Fibroblast of villous mesenchyme (primary cell): ENCODE data around the gene THEMIS2. TPM values are rescaled to one million over a fixed set of nuclear protein-coding genes. Genes with fewer than 3 reads are reported as not detected.

Source experiments
- DNase-seq: peaks from one replicate; pipeline ENCODE4 v3.0.0-alpha.2; 2010; ENCODE audit warnings: low read depth
- H3K4me3 ChIP-seq: 2 replicates; pipeline ENCODE4 v1.5.1; 2011; ENCODE audit warnings: low read depth, mild to moderate bottlenecking, low read length
- CTCF ChIP-seq: IDR thresholded peaks from 2 replicates; pipeline ENCODE4 v1.5.1; 2012; ENCODE audit warnings: low read depth, mild to moderate bottlenecking, low read length; ENCODE audit not compliant: insufficient read depth
- total RNA-seq: library from RNA; depleted of rRNA; stranded (reverse); fragments of >200 nt; gene quantifications from 2 replicates; pipeline ENCODE4 v1.2.3, GENCODE V29; 2012

Gene THEMIS2
- total RNA-seq, 1 donor = 3.0 TPM

DNA sequence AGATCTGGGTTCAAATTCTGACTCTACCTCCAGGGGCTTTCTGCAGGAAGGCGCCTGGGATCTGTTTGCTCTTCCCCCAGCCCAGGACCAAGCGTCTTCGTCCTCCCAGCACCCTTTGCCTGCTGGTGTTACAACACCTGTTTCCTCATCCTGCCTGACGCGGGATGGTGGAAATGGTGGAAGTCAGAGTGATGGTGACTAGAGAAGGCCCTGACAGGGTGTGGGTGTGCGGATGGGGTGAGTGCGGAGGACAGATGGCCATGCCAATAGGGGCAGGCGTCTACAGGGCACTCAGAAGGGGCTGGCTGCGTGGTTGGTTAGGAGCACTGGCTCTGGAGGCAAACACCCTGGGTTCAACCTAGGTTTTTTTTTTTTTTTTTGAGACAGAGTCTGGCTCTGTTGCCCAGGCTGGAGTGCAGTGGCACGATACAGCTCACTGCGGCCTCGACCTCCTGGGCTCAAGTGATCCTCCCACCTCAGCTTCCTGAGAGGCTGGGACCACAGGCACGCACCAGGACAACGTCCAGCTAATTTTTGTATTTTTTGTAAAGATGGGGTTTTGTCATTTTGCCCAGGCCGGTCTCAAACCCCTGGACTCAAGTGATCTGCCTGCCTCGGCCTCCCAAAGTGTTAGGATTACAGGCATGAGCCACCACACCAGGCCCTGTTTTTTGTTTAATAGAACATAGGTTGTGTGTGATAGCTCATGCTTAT lies 1.5 kb downstream of the THEMIS2 start:
- H3K4me3 ChIP-seq = peak overlapping the region; percentile 82
- no peak for TF ChIP-seq CTCF
- DNase-seq = no peak

DNA sequence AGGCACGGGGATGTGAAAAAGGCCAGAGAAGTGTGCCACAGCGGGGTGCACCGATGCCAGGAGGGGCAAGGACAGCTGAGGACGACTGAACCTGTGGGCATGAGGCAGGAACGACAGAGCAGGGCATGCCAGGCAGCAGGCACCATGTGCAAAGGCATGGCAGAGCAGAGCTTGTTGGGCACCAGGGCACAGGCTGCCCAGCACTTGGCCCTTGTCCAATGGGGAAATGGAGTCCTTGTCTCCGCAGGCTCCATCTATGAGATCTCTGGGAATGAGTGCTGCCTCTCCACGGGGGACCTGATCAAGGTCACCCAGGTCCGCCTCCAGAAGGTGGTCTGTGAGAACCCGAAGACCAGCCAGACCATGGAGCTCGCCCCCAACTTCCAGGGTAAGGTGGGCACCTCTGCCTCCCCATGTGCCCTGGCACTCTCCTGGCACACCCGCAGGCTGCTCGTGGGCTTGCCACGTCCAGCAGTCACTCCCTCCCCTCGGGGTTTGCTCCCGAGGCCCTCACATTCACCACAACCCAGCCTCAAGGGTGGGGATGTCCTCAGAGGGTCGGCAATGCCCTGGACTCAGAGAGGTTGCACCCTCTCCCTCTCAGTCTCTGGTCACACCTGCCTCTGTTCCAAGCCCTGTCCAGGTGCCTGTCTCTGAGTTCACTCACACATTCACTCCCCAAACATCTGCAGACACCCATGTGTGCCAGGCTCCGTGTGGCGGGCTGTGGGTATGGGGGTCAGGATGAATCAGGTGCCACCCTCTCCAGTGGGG lies 4.2 kb downstream of the THEMIS2 start:
- no peak for TF ChIP-seq CTCF
- no peak for DNase-seq

DNA sequence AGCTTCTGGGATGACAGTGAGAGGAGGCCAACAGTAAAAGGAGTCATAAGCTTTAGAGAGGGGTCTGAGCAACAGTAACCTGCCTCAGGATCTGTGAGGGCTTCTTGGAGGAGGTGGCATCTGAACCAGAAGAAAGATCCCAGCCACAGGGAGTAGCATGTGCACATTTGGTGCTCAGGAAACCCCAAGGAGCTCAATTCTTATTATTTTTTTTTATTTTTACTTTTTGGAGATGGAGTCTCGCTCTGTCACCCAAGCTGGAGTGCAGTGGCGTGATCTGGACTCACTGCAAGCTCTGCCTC lies 4.7 kb downstream of the THEMIS2 start:
- TF ChIP-seq CTCF = no peak
- no peak for DNase-seq
- no peak overlapping the region for H3K4me3 ChIP-seq

More for the DNA sequence above, 4.2 kb downstream of the THEMIS2 start:
- H3K4me3 ChIP-seq = no peak overlapping the region

GRCh38 chr1:27878039-27878438 lies 5.7 kb downstream of the THEMIS2 start:
- TF ChIP-seq CTCF = no peak
- H3K4me3 ChIP-seq = no peak overlapping the region
- DNase-seq = no peak

- H3K4me3 ChIP-seq = no peak overlapping the region
- TF ChIP-seq CTCF = no peak
- no peak for DNase-seq
These were observed 6.5 kb downstream of the THEMIS2 start for GRCh38 chr1:27878787-27879335.

- H3K4me3 ChIP-seq = no peak overlapping the region
- DNase-seq = no peak
- no peak for TF ChIP-seq CTCF
These were observed 7.2 kb downstream of the THEMIS2 start for GRCh38 chr1:27879374-27880082.
